ENCODE results near the gene TRPT1. TPM values are rescaled to one million over a fixed set of nuclear protein-coding genes. Genes with fewer than 3 reads are reported as not detected.

Gene TRPT1
- total RNA-seq, 1 experiment from 2014 or later: 58.8 TPM

GRCh38 chr11:64208086-64208795 lies 17.7 kb downstream of the TRPT1 start:
- no peak for ATAC-seq
- no peak overlapping the region for H3K27ac Mint-ChIP-seq
- POLR2A ChIA-PET: interaction anchor here (1.5 kb wide), 1 partner anchor 11 kb away, joined by 4 read pairs; no protein-coding TSS in a partner anchor
- DNase-seq (ENCODE audit: low spot score): no peak
- H3K4me1 Mint-ChIP-seq: peaks cover 6% of the 10 kb centered on the region
- no peaks in the 10 kb centered on the region for H3K9me3 Mint-ChIP-seq
- CTCF ChIA-PET: interaction anchor here (0.6 to 5.4 kb wide), 8 partner anchors 9 to 555 kb away, joined by 3 to 76 read pairs (median 7); partner anchors contain the start of genes FLRT1 and PLCB3
- no peaks in the 10 kb centered on the region for H3K27me3 Mint-ChIP-seq (ENCODE audit: low read depth)
- peaks cover 18% of the 10 kb centered on the region for H3K36me3 Mint-ChIP-seq
- H3K4me3 Mint-ChIP-seq: no peak overlapping the region
- TF ChIP-seq USF2 (CRISPR knock-in tag; IDR thresholded peaks at IDR 0.05): no peak
- TF ChIP-seq JAZF1 (CRISPR knock-in tag; IDR thresholded peaks at IDR 0.05): no peak
- no peak for TF ChIP-seq CTCF (IDR thresholded peaks at IDR 0.05)
- no peak for TF ChIP-seq FOXJ3 (CRISPR knock-in tag; IDR thresholded peaks at IDR 0.05; ENCODE audit: borderline replicate concordance)
- no peak for TF ChIP-seq ERG (CRISPR knock-in tag; IDR thresholded peaks at IDR 0.05)
- no peak for TF ChIP-seq FOXP1 (CRISPR knock-in tag; IDR thresholded peaks at IDR 0.05; ENCODE audit: borderline replicate concordance)
- no peak for TF ChIP-seq ZNF671 (CRISPR knock-in tag; IDR thresholded peaks at IDR 0.05)
- TF ChIP-seq ZNF423 (CRISPR knock-in tag; IDR thresholded peaks at IDR 0.05): no peak
- no peak for TF ChIP-seq PRDM15 (CRISPR knock-in tag; IDR thresholded peaks at IDR 0.05)
- no peak for TF ChIP-seq NFYB (CRISPR knock-in tag; conservative IDR thresholded peaks at IDR 0.05; ENCODE audit: low read depth)

GRCh38 chr11:64207256-64208085 lies 18.5 kb downstream of the TRPT1 start:
- Mint-ChIP-seq H3K4me3 (no peak overlapping the region), H3K27me3 (ENCODE audit: low read depth) (no peaks in the 10 kb centered on the region), H3K36me3 (peaks cover 25% of the 10 kb centered on the region), H3K9me3 (no peaks in the 10 kb centered on the region), H3K4me1 (peaks cover 6% of the 10 kb centered on the region), H3K27ac (no peak overlapping the region)
- DNase-seq (ENCODE audit: low spot score) (no peak), ATAC-seq (no peak)
- POLR2A ChIA-PET: interaction anchor here (1.5 kb wide), 1 partner anchor 12 kb away, joined by 4 read pairs; no protein-coding TSS in a partner anchor
- TF ChIP-seq ZNF232 (CRISPR knock-in tag; IDR thresholded peaks at IDR 0.05) (no peak), KAT7 (CRISPR knock-in tag; IDR thresholded peaks at IDR 0.05; ENCODE audit: borderline replicate concordance) (no peak)
- CTCF ChIA-PET: interaction anchor here (0.6 to 5.4 kb wide), 10 partner anchors 9 to 556 kb away, joined by 3 to 76 read pairs (median 5); partner anchors contain the start of genes FLRT1, NUDT22, PLCB3 and STIP1
